SH-SY5Y (cell line): ENCODE data around the gene CARD9.

Source experiments
- GATA2 ChIP-seq: IDR thresholded peaks from 2 replicates; pipeline ENCODE4 v1.6.1; 2011; ENCODE audit warnings: mild to moderate bottlenecking, low read depth, low read length
- GATA3 ChIP-seq: IDR thresholded peaks from 2 replicates; pipeline ENCODE4 v1.6.1; 2011; ENCODE audit warnings: low read depth, mild to moderate bottlenecking, low read length, moderate library complexity

The CARD9 gene

GRCh38 chr9:136314944-136315343 is 58.5 kb downstream of the CARD9 start:
- no peak for TF ChIP-seq GATA3
- TF ChIP-seq GATA2 = no peak

DNA sequence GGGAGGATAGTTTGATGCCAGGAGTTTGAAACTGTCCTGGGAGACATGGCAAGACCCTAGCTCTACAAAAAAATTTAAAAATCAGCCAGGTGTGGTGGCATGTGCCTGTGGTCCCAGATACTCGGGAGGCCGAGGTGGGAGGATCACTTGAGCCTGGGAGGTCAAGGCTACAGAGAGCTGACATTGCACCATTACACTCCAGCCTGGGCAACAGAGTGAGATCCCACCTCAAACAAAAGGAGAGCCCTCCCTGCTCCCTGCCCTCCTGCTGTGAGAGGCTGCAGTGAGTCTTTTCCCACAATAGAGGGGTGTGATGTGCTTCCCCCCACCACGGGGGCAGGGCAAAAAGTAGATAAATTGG is 59.4 kb downstream of the CARD9 start:
- TF ChIP-seq GATA3 (no peak), GATA2 (no peak)
